Activated B cell treated with CpG ODN at 0.5 μM for 24 hours (primary cell): ENCODE results near the gene IFNG. TPM values are rescaled to one million over a fixed set of nuclear protein-coding genes. Genes with fewer than 3 reads are reported as not detected.
"Not testable (repeated sequence)": the region's sequence is repeated elsewhere in the genome, so short reads cannot be mapped to it uniquely, and the experiment has no call there.

ENCODE experiments used
- ATAC-seq: fragments of 200-7000 bp; cut with Tn5 transposase; one replicate; pipeline ENCODE4 v1.10.0; 2021; ENCODE audit warnings: low read depth, mild to moderate bottlenecking, moderate library complexity
- CTCF ChIA-PET: fragments of 350-600 bp; sonication (Branson Sonifier 250); formaldehyde crosslinking; loops from one replicate; lab custom pipeline; 2021; ENCODE audit warnings: antibody characterized with exemption; lab: Charles Lee
- POLR2A ChIA-PET: fragments of 350-600 bp; sonication (Branson Sonifier 250); formaldehyde crosslinking; loops from one replicate; lab custom pipeline; 2021; ENCODE audit warnings: antibody characterized with exemption; lab: Charles Lee
- DNase-seq: peaks from one replicate; pipeline ENCODE4 v3.0.0; 2022
- H3K27ac Mint-ChIP-seq: one replicate; pipeline ENCODE4 v1.8.0; 2020; ENCODE audit warnings: mixed read lengths
- H3K27me3 Mint-ChIP-seq: one replicate; pipeline ENCODE4 v1.8.0; 2021; ENCODE audit warnings: mixed read lengths
- H3K36me3 Mint-ChIP-seq: one replicate; pipeline ENCODE4 v1.8.0; 2021; ENCODE audit warnings: low read depth, mixed read lengths
- H3K4me1 Mint-ChIP-seq: one replicate; pipeline ENCODE4 v1.8.0; 2021; ENCODE audit warnings: mixed read lengths
- H3K4me3 Mint-ChIP-seq: one replicate; pipeline ENCODE4 v1.8.0; 2020; ENCODE audit warnings: mild to moderate bottlenecking, mixed read lengths
- H3K9me3 Mint-ChIP-seq: one replicate; pipeline ENCODE4 v1.8.0; 2020; ENCODE audit warnings: mixed read lengths
- CTCF ChIP-seq: fragments of 200-600 bp; IDR thresholded peaks from one replicate; pipeline ENCODE4 v1.8.0; 2022; ENCODE audit warnings: antibody characterized with exemption, mild to moderate bottlenecking
- intact Hi-C: fragments of 100-400 bp; cut with micrococcal nuclease; formaldehyde crosslinking; loops from one replicate; pipeline ENCODE4 v1.15.1; 2024
- total RNA-seq: library from RNA; stranded (reverse); gene quantifications from 2 replicates; pipeline ENCODE4 v1.2.3, GENCODE V29; 2022

The IFNG gene
- total RNA-seq, 1 donor from 2014 or later = not detected

GRCh38 chr12:68177562-68177961, 18.0 kb upstream of the IFNG start:
- H3K27me3 Mint-ChIP-seq = no peaks in the 10 kb centered on the region
- H3K27ac Mint-ChIP-seq = no peak overlapping the region
- H3K9me3 Mint-ChIP-seq = no peaks in the 10 kb centered on the region
- TF ChIP-seq CTCF = no peak
- ATAC-seq (no peak), DNase-seq (no peak)
- H3K36me3 Mint-ChIP-seq = no peaks in the 10 kb centered on the region
- CTCF ChIA-PET = no interaction called here
- H3K4me1 Mint-ChIP-seq = peaks cover 32% of the 10 kb centered on the region
- no peak overlapping the region for H3K4me3 Mint-ChIP-seq
- POLR2A ChIA-PET = no interaction called here
- intact Hi-C loops = no loop called here

GRCh38 chr12:68176257-68176656, 16.7 kb upstream of the IFNG start:
- DNase-seq (no peak), ATAC-seq (no peak)
- ChIA-PET POLR2A (interaction anchor here (0.6 kb wide), 1 partner anchor 11 kb away, joined by 3 read pairs; no protein-coding TSS in a partner anchor), CTCF (no interaction called here)
- Mint-ChIP-seq H3K4me1 (peaks cover 27% of the 10 kb centered on the region), H3K9me3 (no peaks in the 10 kb centered on the region), H3K27me3 (no peaks in the 10 kb centered on the region), H3K36me3 (no peaks in the 10 kb centered on the region), H3K4me3 (peak overlapping the region; percentile 73), H3K27ac (peak overlapping the region; percentile 87)
- intact Hi-C loops = no loop called here
- TF ChIP-seq CTCF = no peak

GRCh38 chr12:68175557-68176061, 16.1 kb upstream of the IFNG start:
- POLR2A ChIA-PET = interaction anchor here (0.6 kb wide), 1 partner anchor 10 kb away, joined by 3 read pairs; no protein-coding TSS in a partner anchor
- peaks cover 21% of the 10 kb centered on the region for H3K4me1 Mint-ChIP-seq

GRCh38 chr12:68174761-68175160, 15.2 kb upstream of the IFNG start:
- DNase-seq, intact Hi-C loops, H3K27me3 Mint-ChIP-seq, H3K9me3 Mint-ChIP-seq, ATAC-seq, H3K36me3 Mint-ChIP-seq, POLR2A ChIA-PET, H3K4me3 Mint-ChIP-seq, CTCF ChIA-PET: not testable (repeated sequence)
- Mint-ChIP-seq H3K27ac (peak overlapping the region; percentile 87), H3K4me1 (peaks cover 21% of the 10 kb centered on the region)

More at GRCh38 chr12:68175557-68176061, 16.1 kb upstream of the IFNG start:
- Mint-ChIP-seq H3K9me3 (no peaks in the 10 kb centered on the region), H3K4me3 (peak overlapping the region; percentile 73), H3K27ac (peak overlapping the region; percentile 87), H3K27me3 (no peaks in the 10 kb centered on the region), H3K36me3 (no peaks in the 10 kb centered on the region)
- intact Hi-C loops = no loop called here
- peak; percentile 20 for DNase-seq
- CTCF ChIA-PET = no interaction called here
- no peak for TF ChIP-seq CTCF
- ATAC-seq = peak; percentile 84

- no peak overlapping the region for H3K4me3 Mint-ChIP-seq
- intact Hi-C loops = no loop called here
- DNase-seq (no peak), ATAC-seq (no peak)
- no peaks in the 10 kb centered on the region for H3K9me3 Mint-ChIP-seq
- ChIA-PET POLR2A (no interaction called here), CTCF (no interaction called here)
- no peaks in the 10 kb centered on the region for H3K27me3 Mint-ChIP-seq
- H3K4me1 Mint-ChIP-seq = peaks cover 21% of the 10 kb centered on the region
- no peak for TF ChIP-seq CTCF
- H3K27ac Mint-ChIP-seq = no peak overlapping the region
- H3K36me3 Mint-ChIP-seq = no peaks in the 10 kb centered on the region
These were observed 14.3 kb upstream of the IFNG start for GRCh38 chr12:68173792-68174191.

- H3K27ac Mint-ChIP-seq = no peak overlapping the region
- intact Hi-C loops = no loop called here
- DNase-seq (no peak), ATAC-seq (no peak)
- H3K36me3 Mint-ChIP-seq = no peaks in the 10 kb centered on the region
- peaks cover 14% of the 10 kb centered on the region for H3K4me1 Mint-ChIP-seq
- no peaks in the 10 kb centered on the region for H3K9me3 Mint-ChIP-seq
- ChIA-PET CTCF (no interaction called here), POLR2A (no interaction called here)
- no peak overlapping the region for H3K4me3 Mint-ChIP-seq
- no peak for TF ChIP-seq CTCF
- no peaks in the 10 kb centered on the region for H3K27me3 Mint-ChIP-seq
These were observed 11.2 kb upstream of the IFNG start for GRCh38 chr12:68170726-68171125.
